Osteocyte (in vitro differentiated cells): ENCODE results near the gene PCDHGA9. TPM values are rescaled to one million over a fixed set of nuclear protein-coding genes. Genes with fewer than 3 reads are reported as not detected.
"Not testable (repeated sequence)": the region's sequence is repeated elsewhere in the genome, so short reads cannot be mapped to it uniquely, and the experiment has no call there.

Experiments
- DNase-seq: peaks from one replicate; pipeline ENCODE4 v3.0.0; 2021; ENCODE audit warnings: mixed read lengths; ENCODE audit not compliant: unreplicated experiment; ENCODE audit errors: extremely low spot score
- H3K27ac Mint-ChIP-seq: one replicate; pipeline ENCODE4 v1.8.0; 2021; ENCODE audit warnings: mild to moderate bottlenecking, mixed read lengths; ENCODE audit not compliant: unreplicated experiment
- H3K27me3 Mint-ChIP-seq: one replicate; pipeline ENCODE4 v1.8.0; 2021; ENCODE audit warnings: mixed read lengths; ENCODE audit not compliant: unreplicated experiment
- H3K36me3 Mint-ChIP-seq: one replicate; pipeline ENCODE4 v1.8.0; 2021; ENCODE audit warnings: mixed read lengths; ENCODE audit not compliant: unreplicated experiment
- H3K4me1 Mint-ChIP-seq: one replicate; pipeline ENCODE4 v1.8.0; 2021; ENCODE audit warnings: mixed read lengths; ENCODE audit not compliant: unreplicated experiment
- H3K4me3 Mint-ChIP-seq: one replicate; pipeline ENCODE4 v1.8.0; 2021; ENCODE audit warnings: mild to moderate bottlenecking, moderate library complexity, mixed read lengths; ENCODE audit not compliant: unreplicated experiment
- H3K9me3 Mint-ChIP-seq: one replicate; pipeline ENCODE4 v1.8.0; 2021; ENCODE audit warnings: mixed read lengths; ENCODE audit not compliant: unreplicated experiment
- CTCF ChIP-seq: fragments of 200-600 bp; sonication (generic); IDR thresholded peaks from 2 replicates; pipeline ENCODE4 v1.5.0; 2021; ENCODE audit warnings: antibody characterized with exemption, mild to moderate bottlenecking, moderate library complexity
- total RNA-seq: library from RNA; stranded (reverse); gene quantifications from 2 replicates; pipeline ENCODE4 v1.2.1, GENCODE V29; 2021

The PCDHGA9 gene
- total RNA-seq, 1 donor from 2014 or later, result 1.9 TPM

- no peak for DNase-seq
Observed at GRCh38 chr5:141431286-141431685, 28.7 kb downstream of the PCDHGA9 start.

GRCh38 chr5:141432308-141432707 lies 29.7 kb downstream of the PCDHGA9 start:
- H3K4me1 Mint-ChIP-seq, DNase-seq, H3K4me3 Mint-ChIP-seq, H3K27me3 Mint-ChIP-seq, H3K27ac Mint-ChIP-seq: not testable (repeated sequence)
- Mint-ChIP-seq H3K9me3 (peaks cover 27% of the 10 kb centered on the region), H3K36me3 (peaks cover 40% of the 10 kb centered on the region)

More at GRCh38 chr5:141431286-141431685, 28.7 kb downstream of the PCDHGA9 start:
- peaks cover 28% of the 10 kb centered on the region for H3K9me3 Mint-ChIP-seq
- H3K4me1 Mint-ChIP-seq, result no peaks in the 10 kb centered on the region
- TF ChIP-seq CTCF, result no peak
- H3K27me3 Mint-ChIP-seq, result no peaks in the 10 kb centered on the region
- H3K27ac Mint-ChIP-seq, result no peak overlapping the region
- H3K4me3 Mint-ChIP-seq, result no peak overlapping the region
- H3K36me3 Mint-ChIP-seq, result peaks cover 44% of the 10 kb centered on the region

GRCh38 chr5:141432726-141433125 lies 30.1 kb downstream of the PCDHGA9 start:
- peaks cover 40% of the 10 kb centered on the region for H3K36me3 Mint-ChIP-seq
- H3K4me3 Mint-ChIP-seq, result not testable (repeated sequence)

GRCh38 chr5:141434006-141434405 lies 31.4 kb downstream of the PCDHGA9 start:
- no peak for TF ChIP-seq CTCF
- peaks cover 32% of the 10 kb centered on the region for H3K36me3 Mint-ChIP-seq
- no peaks in the 10 kb centered on the region for H3K4me1 Mint-ChIP-seq
- no peaks in the 10 kb centered on the region for H3K27me3 Mint-ChIP-seq
- no peak overlapping the region for H3K4me3 Mint-ChIP-seq
- no peak for DNase-seq
- peaks cover 21% of the 10 kb centered on the region for H3K9me3 Mint-ChIP-seq
- H3K27ac Mint-ChIP-seq, result no peak overlapping the region

More at GRCh38 chr5:141432726-141433125, 30.1 kb downstream of the PCDHGA9 start:
- H3K27ac Mint-ChIP-seq, DNase-seq, H3K27me3 Mint-ChIP-seq, H3K4me1 Mint-ChIP-seq: not testable (repeated sequence)
- peaks cover 27% of the 10 kb centered on the region for H3K9me3 Mint-ChIP-seq

GRCh38 chr5:141437221-141437620 lies 34.6 kb downstream of the PCDHGA9 start:
- Mint-ChIP-seq H3K36me3 (peaks cover 24% of the 10 kb centered on the region), H3K4me1 (no peaks in the 10 kb centered on the region), H3K4me3 (no peak overlapping the region), H3K9me3 (peaks cover 16% of the 10 kb centered on the region), H3K27me3 (no peaks in the 10 kb centered on the region), H3K27ac (no peak overlapping the region)
- no peak for DNase-seq
- TF ChIP-seq CTCF, result no peak

GRCh38 chr5:141439411-141440141 lies 37.0 kb downstream of the PCDHGA9 start:
- DNase-seq, result no peak
- TF ChIP-seq CTCF, result no peak
- Mint-ChIP-seq H3K36me3 (peaks cover 14% of the 10 kb centered on the region), H3K4me1 (no peaks in the 10 kb centered on the region), H3K4me3 (no peak overlapping the region), H3K9me3 (peaks cover 18% of the 10 kb centered on the region), H3K27ac (no peak overlapping the region), H3K27me3 (no peaks in the 10 kb centered on the region)
